ENCODE measurements around the gene PLA2G2C.
A peak's percentile ranks its signal among the peaks of the same experiment; 100 is the strongest.

The PLA2G2C gene

DNA sequence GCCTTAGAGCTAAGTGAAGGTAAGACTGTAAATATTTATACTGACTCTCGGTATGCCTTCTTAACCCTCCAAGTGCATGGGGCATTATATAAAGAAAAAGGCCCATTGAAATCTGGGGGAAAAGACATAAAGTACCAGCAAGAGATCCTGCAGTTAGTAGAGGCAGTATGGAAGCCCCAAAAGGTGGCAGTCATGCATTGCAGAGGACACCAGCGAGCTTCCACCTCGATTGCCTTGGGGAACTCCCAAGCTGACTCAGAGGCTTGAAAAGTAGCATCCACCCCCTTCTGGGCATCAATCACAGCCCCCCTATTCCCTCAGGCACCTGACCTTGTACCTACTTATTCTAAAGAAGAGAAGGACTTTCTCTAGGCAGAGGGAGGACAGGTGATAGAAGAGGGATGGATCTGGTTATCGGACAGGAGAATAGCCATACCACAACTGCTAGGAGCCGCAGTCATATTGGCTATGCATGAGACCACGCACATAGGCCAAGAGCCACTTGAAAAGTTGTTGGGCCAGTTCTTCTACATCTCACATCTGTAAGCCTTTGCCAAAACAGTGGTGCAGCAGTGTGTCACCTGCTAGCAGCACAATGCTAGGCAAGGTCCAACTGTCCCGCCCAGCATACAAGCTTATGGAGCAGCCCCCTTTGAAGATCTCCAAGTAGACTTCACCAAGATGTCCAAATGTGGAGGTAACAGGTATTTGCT, 27.8 kb downstream of the PLA2G2C start:
- no peak for DNase-seq (ENCODE audit: low read depth)
- no peak overlapping the region for H3K4me3 ChIP-seq (ENCODE audit: low read depth, low read length)
- TF ChIP-seq, protein P1, sequence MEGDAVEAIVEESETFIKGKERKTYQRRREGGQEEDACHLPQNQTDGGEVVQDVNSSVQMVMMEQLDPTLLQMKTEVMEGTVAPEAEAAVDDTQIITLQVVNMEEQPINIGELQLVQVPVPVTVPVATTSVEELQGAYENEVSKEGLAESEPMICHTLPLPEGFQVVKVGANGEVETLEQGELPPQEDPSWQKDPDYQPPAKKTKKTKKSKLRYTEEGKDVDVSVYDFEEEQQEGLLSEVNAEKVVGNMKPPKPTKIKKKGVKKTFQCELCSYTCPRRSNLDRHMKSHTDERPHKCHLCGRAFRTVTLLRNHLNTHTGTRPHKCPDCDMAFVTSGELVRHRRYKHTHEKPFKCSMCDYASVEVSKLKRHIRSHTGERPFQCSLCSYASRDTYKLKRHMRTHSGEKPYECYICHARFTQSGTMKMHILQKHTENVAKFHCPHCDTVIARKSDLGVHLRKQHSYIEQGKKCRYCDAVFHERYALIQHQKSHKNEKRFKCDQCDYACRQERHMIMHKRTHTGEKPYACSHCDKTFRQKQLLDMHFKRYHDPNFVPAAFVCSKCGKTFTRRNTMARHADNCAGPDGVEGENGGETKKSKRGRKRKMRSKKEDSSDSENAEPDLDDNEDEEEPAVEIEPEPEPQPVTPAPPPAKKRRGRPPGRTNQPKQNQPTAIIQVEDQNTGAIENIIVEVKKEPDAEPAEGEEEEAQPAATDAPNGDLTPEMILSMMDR (IDR thresholded peaks at IDR 0.05; ENCODE audit: low read depth, low read length, missing control alignments): no peak

DNA sequence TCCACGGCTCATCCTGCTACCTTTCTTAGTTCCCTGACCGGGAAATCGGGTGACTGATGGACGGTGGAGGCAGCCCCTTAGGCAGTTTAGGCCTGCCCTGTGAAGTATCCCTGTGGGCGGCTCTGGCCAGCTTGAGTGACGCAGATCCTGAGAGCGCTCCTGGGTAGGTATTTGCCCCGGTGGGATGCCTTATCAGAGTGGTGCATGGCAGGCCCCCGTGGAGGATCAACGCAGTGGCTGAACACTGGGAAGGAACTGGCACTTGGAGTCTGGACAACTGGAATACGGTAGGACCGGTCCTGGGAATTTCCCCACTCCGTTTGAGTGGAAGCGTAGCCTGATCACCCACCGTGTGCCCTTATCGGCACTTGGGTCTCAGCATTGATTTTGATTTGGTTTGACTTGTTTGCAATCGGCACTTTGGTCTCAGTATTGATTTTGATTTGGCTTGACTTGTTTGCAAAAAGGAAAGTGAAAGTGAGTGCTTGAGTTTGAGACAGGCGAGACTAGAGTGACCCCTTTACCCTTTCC, 32.0 kb downstream of the PLA2G2C start:
- H3K4me3 ChIP-seq (ENCODE audit: low read depth, low read length): no peak overlapping the region
- TF ChIP-seq, protein P1 (IDR thresholded peaks at IDR 0.05; ENCODE audit: low read depth, low read length, missing control alignments): no peak
- DNase-seq (ENCODE audit: low read depth): no peak

DNA sequence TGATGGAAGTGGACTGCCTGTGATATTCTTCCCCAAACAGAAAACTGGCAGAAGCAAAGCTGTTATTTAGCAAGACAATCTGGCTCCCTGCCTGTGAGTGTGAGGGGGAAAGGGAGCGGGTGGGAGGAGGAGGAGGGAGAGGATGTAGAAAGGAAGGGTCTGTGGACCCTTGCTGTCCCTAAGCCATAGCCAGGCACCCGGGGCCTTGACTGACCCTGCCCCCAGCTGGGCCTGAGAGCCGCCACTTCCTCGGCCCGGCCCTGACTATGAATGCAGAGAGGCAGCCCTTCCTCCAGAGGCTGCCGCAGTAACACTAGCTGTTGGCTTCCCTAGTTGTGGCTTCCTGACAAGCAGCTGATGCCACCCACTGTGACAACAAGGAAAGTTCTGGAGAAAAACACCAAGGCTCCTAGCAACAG, 33.3 kb downstream of the PLA2G2C start:
- no peak overlapping the region for H3K4me3 ChIP-seq (ENCODE audit: low read depth, low read length)
- DNase-seq (ENCODE audit: low read depth): no peak
- TF ChIP-seq, protein P1 (IDR thresholded peaks at IDR 0.05; ENCODE audit: low read depth, low read length, missing control alignments): no peak

DNA sequence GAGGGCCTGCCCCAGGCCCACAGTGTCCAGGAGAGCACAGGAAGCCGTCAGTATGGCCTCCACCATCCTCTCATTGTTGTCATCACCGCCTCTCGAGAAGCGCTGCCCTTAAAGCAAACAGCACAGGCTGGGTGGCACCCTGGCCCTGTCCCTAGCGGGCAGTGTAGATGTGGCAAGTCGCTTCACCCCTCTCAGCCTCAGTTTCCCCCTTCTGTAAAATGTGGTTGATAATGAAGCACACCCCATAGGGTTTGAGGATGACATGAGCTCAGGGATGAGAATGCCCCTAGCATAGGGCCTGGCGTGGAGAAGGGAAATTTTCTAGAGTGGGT, 33.8 kb downstream of the PLA2G2C start:
- TF ChIP-seq, protein P1 (IDR thresholded peaks at IDR 0.05; ENCODE audit: low read depth, low read length, missing control alignments): no peak
- no peak for DNase-seq (ENCODE audit: low read depth)
- H3K4me3 ChIP-seq (ENCODE audit: low read depth, low read length): no peak overlapping the region

DNA sequence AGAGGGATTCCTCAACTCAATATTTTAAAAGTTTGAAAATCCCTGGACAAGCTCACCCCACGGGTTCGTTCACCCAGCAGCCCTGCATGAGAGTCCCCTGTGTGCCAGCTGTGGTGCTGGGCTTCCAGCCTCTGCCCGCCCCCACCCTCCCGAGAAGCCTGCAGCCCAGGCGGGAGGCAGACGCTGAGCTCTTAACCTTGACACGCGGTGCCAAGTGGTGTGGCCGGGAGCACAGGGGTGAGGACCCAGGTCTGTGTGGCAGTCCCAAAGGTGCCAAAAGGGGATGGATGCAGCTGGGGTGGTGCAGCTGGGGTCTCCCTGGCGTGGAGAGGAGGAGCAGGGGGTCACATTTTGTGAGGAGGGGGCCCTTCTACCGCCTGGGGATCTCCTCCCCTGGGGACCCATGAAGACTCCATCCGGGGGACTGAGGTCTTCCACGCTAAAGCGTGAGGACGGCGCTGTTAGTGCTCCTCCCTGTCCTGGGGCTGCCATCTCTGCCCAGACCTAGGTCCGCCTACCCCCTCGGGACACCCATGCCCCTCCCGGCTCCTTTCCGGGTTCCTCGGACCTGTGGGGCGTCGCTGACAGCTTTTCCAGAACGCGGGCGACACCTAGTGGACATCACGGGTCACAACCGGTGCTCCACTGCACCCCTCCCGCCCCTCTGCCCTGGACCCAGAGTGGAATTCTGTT, 34.3 kb downstream of the PLA2G2C start:
- peak; percentile 18 for DNase-seq (ENCODE audit: low read depth)
- TF ChIP-seq, protein P1 (IDR thresholded peaks at IDR 0.05; ENCODE audit: low read depth, low read length, missing control alignments): peak; percentile 90
- H3K4me3 ChIP-seq (ENCODE audit: low read depth, low read length): peak overlapping the region; percentile 48

DNA sequence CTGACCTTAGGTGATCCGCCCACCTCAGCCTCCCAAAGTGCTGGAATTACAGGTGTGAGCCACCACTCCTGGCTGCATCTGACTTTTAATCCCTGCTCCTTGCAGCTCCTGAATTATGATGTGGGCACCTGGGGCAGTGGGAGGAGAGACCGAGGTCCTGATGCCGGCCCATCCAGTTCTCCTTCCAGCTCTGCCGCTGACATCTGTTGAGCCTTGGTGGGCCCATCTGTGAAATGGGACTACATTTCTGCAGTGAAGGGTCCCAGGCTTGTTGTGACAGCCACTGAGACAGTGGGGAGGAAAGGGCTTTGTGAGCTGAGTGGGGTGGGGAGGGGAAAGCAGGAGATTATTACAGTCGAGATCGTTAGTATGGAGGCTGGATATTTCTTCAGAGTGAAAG, 35.3 kb downstream of the PLA2G2C start:
- DNase-seq (ENCODE audit: low read depth): no peak
- H3K4me3 ChIP-seq (ENCODE audit: low read depth, low read length): no peak overlapping the region
- TF ChIP-seq, protein P1 (IDR thresholded peaks at IDR 0.05; ENCODE audit: low read depth, low read length, missing control alignments): no peak
